GM21360 (cell line): ENCODE measurements around the gene MCF2L.
"Not testable (repeated sequence)": the region's sequence is repeated elsewhere in the genome, so short reads cannot be mapped to it uniquely, and the experiment has no call there.

Source experiments
- ATAC-seq: cut with Tn5 transposase; IDR thresholded peaks from one replicate; pipeline ENCODE4 v1.9.1; 2021; ENCODE audit warnings: mild to moderate bottlenecking, moderate library complexity; ENCODE audit not compliant: unreplicated experiment

Gene MCF2L

GRCh38 chr13:113077953-113078901, 109.2 kb downstream of the MCF2L start:
- no peak for ATAC-seq

GRCh38 chr13:113078902-113079780, 110.1 kb downstream of the MCF2L start:
- no peak for ATAC-seq

- not testable (repeated sequence) for ATAC-seq
Measured at GRCh38 chr13:113079781-113080080, 110.7 kb downstream of the MCF2L start.

DNA sequence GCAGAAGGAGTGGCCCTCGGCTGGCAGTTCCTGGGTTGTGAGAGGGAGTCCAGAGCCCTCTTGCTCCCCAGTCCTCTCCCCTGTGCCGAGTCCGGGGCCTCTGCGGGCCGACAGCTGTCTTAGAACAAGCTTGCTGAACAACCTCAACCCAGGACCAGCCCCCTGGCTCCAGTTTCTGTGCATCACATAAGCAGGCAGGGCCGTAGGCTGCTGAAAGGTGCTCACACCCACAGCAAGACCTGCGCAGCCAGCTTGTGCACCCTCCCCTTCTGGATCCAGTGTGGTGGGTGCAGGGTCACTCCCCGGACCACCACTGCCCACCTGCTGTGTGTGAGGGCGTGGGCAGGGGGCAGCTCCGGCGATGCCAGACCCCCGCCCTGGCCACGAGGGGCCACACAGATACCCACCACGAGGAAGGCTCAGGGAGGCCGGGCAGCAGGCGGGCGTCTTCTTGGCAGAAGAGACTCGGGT, 111.4 kb downstream of the MCF2L start:
- ATAC-seq = no peak

GRCh38 chr13:113080901-113081521, 112.0 kb downstream of the MCF2L start:
- ATAC-seq = no peak

DNA sequence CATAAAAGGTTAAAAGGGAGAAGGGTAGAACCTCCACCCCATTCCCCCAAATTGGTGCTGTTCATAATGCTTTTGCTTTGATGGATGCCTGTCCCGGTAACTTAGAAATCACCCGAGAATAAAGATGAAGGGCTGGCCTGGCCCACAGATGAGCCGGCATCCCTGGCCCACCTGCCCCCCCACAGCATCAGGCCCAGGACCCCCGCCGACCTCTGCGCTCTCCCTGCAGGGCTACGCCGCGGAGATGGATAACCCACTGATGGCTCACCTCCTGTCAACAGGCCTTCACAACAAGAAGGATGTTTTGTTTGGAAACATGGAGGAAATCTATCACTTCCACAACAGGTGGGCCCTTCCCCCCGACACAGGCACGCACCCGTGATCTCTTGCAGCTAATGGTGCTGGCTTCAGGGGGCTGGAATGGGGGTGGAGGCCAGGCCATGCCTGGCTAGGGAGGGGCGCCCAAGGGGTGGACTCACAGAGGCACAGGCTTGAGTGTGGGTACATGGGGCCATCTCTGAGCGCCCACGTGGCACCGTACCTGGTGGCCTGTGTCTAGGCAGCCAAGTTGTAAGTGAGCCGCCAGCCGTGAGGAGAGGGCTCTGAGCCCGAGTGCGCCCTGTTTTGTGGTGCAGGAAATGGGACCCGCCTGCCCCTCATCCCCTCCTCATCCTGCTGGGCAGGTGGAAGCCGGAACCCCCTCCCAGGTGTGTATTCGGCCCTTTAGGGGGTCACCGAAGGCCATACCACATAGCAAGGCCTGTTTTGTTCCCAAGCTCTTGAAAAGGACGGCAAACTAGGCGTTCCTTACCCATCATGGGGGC, 113.4 kb downstream of the MCF2L start:
- no peak for ATAC-seq

- no peak for ATAC-seq
Measured at GRCh38 chr13:113083022-113083373, 114.0 kb downstream of the MCF2L start.

- ATAC-seq = no peak
Measured at GRCh38 chr13:113083402-113084061, 114.5 kb downstream of the MCF2L start.

DNA sequence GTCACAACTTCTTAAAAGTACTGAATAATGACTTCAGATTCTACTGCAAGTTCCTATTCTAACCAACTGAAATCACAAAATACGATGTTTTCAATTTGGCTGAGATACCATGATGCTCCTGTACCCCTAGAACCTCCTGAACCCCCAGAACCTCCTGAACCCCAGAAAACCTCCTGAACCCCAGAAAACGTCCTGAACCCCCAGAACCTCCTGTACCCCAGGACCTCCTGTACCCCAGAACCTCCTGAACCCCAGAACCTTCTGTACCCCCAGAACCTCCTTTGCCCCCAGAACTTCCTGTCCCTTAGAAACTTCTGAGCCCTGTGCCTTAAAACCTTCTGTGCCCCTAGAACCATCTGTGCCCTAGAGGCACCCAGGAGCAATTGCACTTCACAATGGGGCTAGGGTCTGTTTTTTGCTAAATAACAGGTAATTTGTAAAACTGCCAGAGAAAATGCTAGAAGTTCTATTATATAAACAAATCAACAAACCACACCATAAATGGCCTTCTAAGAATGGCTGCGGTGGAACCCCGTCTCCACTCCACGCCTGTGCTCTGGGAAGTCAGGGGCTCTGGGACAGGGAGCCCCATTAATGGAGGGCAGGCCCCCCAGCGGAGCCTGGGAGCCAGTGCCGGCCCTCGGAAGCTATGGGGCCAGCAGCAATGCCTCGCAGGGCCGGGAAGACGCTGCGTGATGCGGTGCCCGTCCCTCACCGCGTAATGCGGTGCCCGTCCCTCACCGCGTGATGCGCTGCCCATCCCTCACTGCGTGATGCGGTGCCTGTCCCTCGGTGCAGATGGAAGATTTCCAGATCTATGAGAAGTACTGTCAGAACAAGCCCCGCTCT, 115.3 kb downstream of the MCF2L start:
- no peak for ATAC-seq

DNA sequence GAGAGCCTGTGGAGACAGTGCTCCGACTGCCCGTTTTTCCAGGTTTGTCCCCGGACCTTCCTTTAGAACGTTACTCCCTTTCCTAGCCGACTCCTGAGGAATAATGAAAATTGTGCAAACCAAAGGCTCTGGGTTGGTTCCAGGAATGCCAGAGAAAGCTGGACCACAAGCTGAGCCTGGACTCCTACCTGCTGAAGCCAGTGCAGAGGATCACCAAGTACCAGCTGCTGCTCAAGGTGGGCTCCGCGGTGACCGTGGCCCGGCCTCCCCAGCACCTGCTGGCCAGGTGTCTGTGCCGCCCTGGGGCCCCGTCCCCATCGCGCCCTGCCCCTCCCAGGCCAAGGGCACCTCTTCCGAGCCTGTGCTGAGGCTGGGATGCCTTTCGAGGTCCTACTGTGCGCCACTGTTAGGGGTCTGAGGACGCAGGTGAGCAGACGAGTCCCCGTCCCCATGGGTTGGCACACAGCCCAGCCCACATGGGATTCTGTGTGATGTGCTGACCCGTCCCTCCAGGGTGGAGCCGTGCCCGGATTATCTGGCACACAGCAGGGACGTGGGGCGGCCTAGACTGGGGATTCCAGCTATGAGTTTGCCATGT, 116.0 kb downstream of the MCF2L start:
- ATAC-seq = no peak

DNA sequence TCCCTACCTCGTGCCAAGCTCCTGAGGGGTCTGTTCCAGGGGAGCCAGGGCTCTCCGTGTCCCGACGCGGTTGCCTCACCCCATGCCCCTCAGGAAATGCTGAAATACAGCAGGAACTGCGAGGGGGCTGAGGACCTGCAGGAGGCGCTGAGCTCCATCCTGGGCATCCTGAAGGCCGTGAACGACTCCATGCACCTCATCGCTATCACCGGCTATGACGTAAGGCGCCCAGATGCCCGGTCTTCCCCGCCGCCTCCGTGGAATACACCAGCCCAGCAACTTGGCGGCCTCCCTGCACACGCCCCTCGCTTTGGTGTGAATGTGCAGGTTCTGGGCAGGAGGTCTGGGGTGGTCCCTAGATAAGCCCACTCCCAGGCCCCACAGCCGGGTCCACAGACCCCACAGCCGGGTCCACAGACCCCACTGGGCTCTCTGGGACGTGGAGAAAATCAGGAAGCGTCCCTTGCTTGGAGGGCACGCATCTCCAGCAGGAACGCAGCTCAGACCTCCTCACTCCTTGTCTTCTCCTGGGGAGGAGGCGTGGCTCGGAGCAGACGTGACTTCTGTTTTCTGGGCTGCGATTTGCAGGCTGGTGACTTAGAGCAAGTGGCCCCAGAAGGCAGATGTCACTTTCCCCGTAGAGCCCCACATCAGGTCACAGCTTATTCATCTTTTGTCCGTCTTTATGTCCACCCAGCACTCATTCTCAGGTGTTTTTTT, 117.2 kb downstream of the MCF2L start:
- no peak for ATAC-seq

DNA sequence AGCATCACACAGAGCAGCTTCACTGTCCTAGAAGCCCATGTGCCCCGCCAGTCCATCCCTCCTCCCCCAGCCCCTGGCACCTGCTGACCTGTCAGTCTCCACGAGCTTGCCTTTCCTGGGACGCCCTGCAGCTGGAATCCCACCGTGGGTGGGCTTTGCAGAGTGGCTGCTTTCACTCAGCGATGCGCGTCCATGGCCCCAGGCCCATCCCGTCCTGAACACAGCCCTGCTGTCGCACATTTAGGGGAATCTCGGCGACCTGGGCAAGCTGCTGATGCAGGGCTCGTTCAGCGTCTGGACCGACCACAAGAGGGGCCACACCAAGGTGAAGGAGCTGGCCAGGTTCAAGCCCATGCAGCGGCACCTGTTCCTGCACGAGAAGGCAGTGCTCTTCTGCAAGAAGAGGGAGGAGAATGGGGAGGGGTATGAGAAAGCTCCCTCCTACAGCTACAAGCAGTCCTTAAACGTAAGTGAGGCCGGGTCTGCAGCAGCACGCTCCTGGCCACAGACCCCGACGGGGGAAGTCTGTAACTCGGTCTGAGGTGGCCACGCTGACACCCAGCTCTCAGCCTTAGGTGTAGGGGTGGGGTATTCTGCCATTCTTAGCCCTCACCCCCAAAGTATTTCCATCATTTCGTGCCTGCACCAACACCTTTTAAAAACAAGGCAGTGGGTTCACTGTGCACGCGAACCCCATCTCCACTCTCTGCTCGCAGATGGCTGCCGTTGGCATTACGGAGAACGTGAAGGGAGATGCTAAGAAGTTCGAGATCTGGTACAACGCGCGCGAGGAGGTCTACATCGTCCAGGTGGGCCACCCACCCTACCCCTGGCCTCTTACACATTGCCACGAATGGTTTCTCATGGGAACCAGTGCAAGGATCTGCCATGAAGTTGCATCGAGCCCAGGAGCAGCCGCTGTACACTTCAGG, 118.2 kb downstream of the MCF2L start:
- no peak for ATAC-seq

GRCh38 chr13:113087923-113088690, 119.1 kb downstream of the MCF2L start:
- no peak for ATAC-seq

- no peak for ATAC-seq
Measured at GRCh38 chr13:113088691-113089020, 119.6 kb downstream of the MCF2L start.

GRCh38 chr13:113089693-113090414, 120.8 kb downstream of the MCF2L start:
- ATAC-seq = no peak

- no peak for ATAC-seq
Measured at GRCh38 chr13:113090415-113090770, 121.4 kb downstream of the MCF2L start.
